Natural killer cell (primary cell): ENCODE measurements around the gene GSTM2. TPM values are rescaled to one million over a fixed set of nuclear protein-coding genes. Genes with fewer than 3 reads are reported as not detected.
"Not testable (repeated sequence)": the region's sequence is repeated elsewhere in the genome, so short reads cannot be mapped to it uniquely, and the experiment has no call there.

Experiments used
- ATAC-seq, 3 donors: fragments of 150-1000 bp in 2 of 3; fragments of 200-7000 bp in 1 of 3; cut with Tn5 transposase; 1 replicate in 1 of 3; 2 replicates in 2 of 3; pipeline ENCODE4 v1.10.0; 2021; ENCODE audit warnings: mild to moderate bottlenecking in 2 of 3, moderate library complexity in 2 of 3
- DNase-seq, 2 donors: peaks; one replicate each; pipeline versions ENCODE4 v3.0.0 to v3.0.0-alpha.2; 2013 to 2021; ENCODE audit warnings: mixed read lengths in 1 of 2
- H3K27ac ChIP-seq: one replicate; pipeline ENCODE4 v1.5.1; 2013; ENCODE audit warnings: mild to moderate bottlenecking, low read length
- H3K27me3 ChIP-seq: one replicate; pipeline ENCODE4 v1.6.1; 2013; ENCODE audit warnings: low read length; ENCODE audit not compliant: control insufficient read depth, insufficient read depth
- H3K36me3 ChIP-seq: one replicate; pipeline ENCODE4 v1.6.1; 2013; ENCODE audit warnings: low read length; ENCODE audit not compliant: control insufficient read depth, insufficient read depth
- H3K4me1 ChIP-seq: one replicate; pipeline ENCODE4 v1.6.1; 2013; ENCODE audit warnings: low read length; ENCODE audit not compliant: control insufficient read depth, insufficient read depth
- H3K4me3 ChIP-seq: one replicate; pipeline ENCODE4 v1.5.1; 2013; ENCODE audit warnings: low read length
- H3K9me3 ChIP-seq: one replicate; pipeline ENCODE4 v1.6.1; 2013; ENCODE audit warnings: low read length; ENCODE audit not compliant: control insufficient read depth, insufficient read depth
- H3K27ac Mint-ChIP-seq, 2 donors: one replicate each; pipeline ENCODE4 v1.8.0; 2022; ENCODE audit warnings: mild to moderate bottlenecking in 2 of 2, mixed read lengths in 2 of 2, moderate library complexity in 1 of 2
- H3K27me3 Mint-ChIP-seq, 2 donors: one replicate each; pipeline ENCODE4 v1.8.0; 2022; ENCODE audit warnings: low read depth in 2 of 2, mixed read lengths in 2 of 2
- H3K36me3 Mint-ChIP-seq: one replicate; pipeline ENCODE4 v1.8.0; 2022; ENCODE audit warnings: mixed read lengths
- H3K4me1 Mint-ChIP-seq, 2 donors: one replicate each; pipeline ENCODE4 v1.8.0; 2022; ENCODE audit warnings: mixed read lengths in 2 of 2
- H3K4me3 Mint-ChIP-seq: one replicate; pipeline ENCODE4 v1.8.0; 2022; ENCODE audit warnings: mild to moderate bottlenecking, moderate library complexity, mixed read lengths
- H3K9me3 Mint-ChIP-seq, 2 donors: one replicate each; pipeline ENCODE4 v1.8.0; 2022; ENCODE audit warnings: mixed read lengths in 2 of 2
- WGBS: methylation state at CpG from one replicate; pipeline ENCODE4 v1.1.7; 2013; ENCODE audit warnings: missing lambda C conversion rate; ENCODE audit not compliant: insufficient coverage; 5-methylcytosine and 5-hydroxymethylcytosine counted together
- intact Hi-C: fragments of 100-400 bp; cut with micrococcal nuclease; formaldehyde crosslinking; loops from one replicate; pipeline ENCODE4 v1.14.2; 2022
- total RNA-seq, 4 donors: library from RNA; stranded (reverse); fragments of 120-200 nt in 1 of 4; gene quantifications; one replicate each; pipeline versions ENCODE4 v1.2.3 to v1.2.4, GENCODE V29; 2013 to 2022
- TF ChIP-seq, protein P1 (sequence below): fragments of 200-600 bp; IDR thresholded peaks from one replicate; pipeline ENCODE4 v1.8.0; 2022; ENCODE audit warnings: antibody characterized with exemption

Gene GSTM2
- total RNA-seq, 3 donors from 2014 or later (not counting 1 experiment from before 2014, with no cell fraction given) = 142 to 315 (median 205) TPM

DNA sequence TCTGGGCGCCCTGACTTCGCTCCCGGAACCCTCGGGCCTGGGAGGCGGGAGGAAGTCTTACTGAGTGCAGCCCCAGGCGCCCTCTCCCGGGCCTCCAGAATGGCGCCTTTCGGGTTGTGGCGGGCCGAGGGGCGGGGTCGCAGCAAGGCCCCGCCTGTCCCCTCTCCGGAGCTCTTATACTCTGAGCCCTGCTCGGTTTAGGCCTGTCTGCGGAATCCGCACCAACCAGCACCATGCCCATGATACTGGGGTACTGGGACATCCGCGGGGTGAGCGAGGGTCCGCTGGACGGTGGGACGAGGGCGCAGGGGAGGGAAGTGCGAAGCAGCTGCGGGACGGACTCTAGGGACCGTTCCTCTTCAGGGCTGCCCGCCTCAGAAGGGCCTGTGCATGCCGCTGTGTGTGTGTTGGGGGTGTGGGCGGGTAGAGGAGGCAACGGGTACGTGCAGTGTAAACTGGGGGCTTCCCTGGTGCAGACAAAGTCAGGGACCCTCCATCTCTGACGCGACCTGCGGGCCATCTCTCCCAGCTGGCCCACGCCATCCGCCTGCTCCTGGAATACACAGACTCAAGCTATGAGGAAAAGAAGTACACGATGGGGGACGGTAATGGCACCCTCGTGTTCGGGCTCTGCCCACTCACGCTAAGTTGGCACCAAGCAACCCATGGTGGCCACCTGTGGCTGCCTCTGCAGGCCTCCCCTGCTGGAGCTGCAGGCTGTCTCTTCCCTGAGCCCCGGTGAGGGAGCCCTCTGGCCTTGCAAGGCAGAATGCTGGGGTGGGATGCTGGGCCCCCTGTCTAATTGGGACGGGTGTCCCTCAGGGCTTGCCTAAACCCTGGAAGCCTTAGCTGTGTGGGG, 20.0 kb downstream of the GSTM2 start, which contains the start of gene GSTM1:
Gene GSTM1 (plus strand): TSS at position 177 of the 859 bp plus-strand sequence. CDS start 57 bp downstream, at position 234.
- Histone ChIP-seq H3K9me3 (no peaks in the 10 kb centered on the region), H3K27ac (no peak within 1 kb of the TSS), H3K4me1 (peaks cover 9% of the 10 kb centered on the region), H3K36me3 (no peaks in the 10 kb centered on the region), H3K4me3 (no peak within 1 kb of the TSS), H3K27me3 (no peaks in the 10 kb centered on the region)
- DNase-seq (peak; percentile 79 to 83), ATAC-seq (peak in 2 of 3 donors; percentile 99)
- H3K27me3 Mint-ChIP-seq = no peaks in the 10 kb centered on the region
- peaks cover 0 to 4% of the 10 kb centered on the region in 2 donors for H3K9me3 Mint-ChIP-seq
- H3K4me3 Mint-ChIP-seq = no peak within 1 kb of the TSS
- H3K36me3 Mint-ChIP-seq = no peaks in the 10 kb centered on the region
- TF ChIP-seq, protein P1, sequence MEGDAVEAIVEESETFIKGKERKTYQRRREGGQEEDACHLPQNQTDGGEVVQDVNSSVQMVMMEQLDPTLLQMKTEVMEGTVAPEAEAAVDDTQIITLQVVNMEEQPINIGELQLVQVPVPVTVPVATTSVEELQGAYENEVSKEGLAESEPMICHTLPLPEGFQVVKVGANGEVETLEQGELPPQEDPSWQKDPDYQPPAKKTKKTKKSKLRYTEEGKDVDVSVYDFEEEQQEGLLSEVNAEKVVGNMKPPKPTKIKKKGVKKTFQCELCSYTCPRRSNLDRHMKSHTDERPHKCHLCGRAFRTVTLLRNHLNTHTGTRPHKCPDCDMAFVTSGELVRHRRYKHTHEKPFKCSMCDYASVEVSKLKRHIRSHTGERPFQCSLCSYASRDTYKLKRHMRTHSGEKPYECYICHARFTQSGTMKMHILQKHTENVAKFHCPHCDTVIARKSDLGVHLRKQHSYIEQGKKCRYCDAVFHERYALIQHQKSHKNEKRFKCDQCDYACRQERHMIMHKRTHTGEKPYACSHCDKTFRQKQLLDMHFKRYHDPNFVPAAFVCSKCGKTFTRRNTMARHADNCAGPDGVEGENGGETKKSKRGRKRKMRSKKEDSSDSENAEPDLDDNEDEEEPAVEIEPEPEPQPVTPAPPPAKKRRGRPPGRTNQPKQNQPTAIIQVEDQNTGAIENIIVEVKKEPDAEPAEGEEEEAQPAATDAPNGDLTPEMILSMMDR = peak; percentile 50
- H3K4me1 Mint-ChIP-seq = peaks cover 0 to 17% of the 10 kb centered on the region in 2 donors
- intact Hi-C loops = loop anchor here (2.0 kb wide), 1 partner anchor 45 kb away; no protein-coding TSS in a partner anchor
- no CpG with 5 or more reads among the region's 46 CpGs for WGBS
- peak within 1 kb of the TSS in 1 of 2 donors; percentile 92 for H3K27ac Mint-ChIP-seq

GRCh38 chr1:109689844-109690405, 22.1 kb downstream of the GSTM2 start:
- H3K27me3 Mint-ChIP-seq = no peaks in the 10 kb centered on the region
- H3K36me3 Mint-ChIP-seq = no peaks in the 10 kb centered on the region
- H3K27ac ChIP-seq = no peak overlapping the region
- DNase-seq (no peak), ATAC-seq (no peak)
- H3K9me3 Mint-ChIP-seq = peaks cover 0 to 2% of the 10 kb centered on the region in 2 donors
- H3K4me1 Mint-ChIP-seq = peaks cover 0 to 17% of the 10 kb centered on the region in 2 donors
- H3K27me3 ChIP-seq = no peaks in the 10 kb centered on the region
- no peaks in the 10 kb centered on the region for H3K9me3 ChIP-seq
- TF ChIP-seq, protein P1 = no peak
- no CpG with 5 or more reads among the region's 6 CpGs for WGBS
- no peak overlapping the region for H3K27ac Mint-ChIP-seq
- H3K4me3 ChIP-seq = no peak overlapping the region
- no peaks in the 10 kb centered on the region for H3K36me3 ChIP-seq
- intact Hi-C loops = no loop called here
- H3K4me1 ChIP-seq = peaks cover 9% of the 10 kb centered on the region
- H3K4me3 Mint-ChIP-seq = no peak overlapping the region

DNA sequence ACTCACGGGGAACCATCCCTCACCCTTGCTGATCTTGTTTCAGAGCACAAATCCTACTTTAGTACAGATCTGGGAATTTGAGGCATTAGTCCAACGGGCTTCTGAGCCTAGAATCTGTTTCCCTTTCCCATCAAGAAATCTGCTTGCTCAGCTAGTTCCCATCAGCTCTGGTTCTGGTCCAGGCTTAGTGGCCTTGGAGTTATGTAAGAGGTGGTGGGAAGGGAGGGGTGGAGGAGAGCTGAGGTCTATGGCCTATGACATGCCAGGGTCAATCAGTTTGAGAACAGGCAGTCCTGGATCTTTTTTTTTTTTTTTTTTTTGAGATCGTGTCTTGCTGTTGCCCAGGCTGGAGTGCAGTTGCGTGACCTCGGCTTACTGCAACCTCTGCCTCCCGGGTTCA, 23.9 kb downstream of the GSTM2 start:
- no peak overlapping the region for H3K27ac ChIP-seq
- TF ChIP-seq, protein P1 = no peak
- H3K27me3 Mint-ChIP-seq = no peaks in the 10 kb centered on the region
- no peak overlapping the region for H3K27ac Mint-ChIP-seq
- H3K27me3 ChIP-seq = no peaks in the 10 kb centered on the region
- H3K4me1 Mint-ChIP-seq = peaks cover 0 to 17% of the 10 kb centered on the region in 2 donors
- no peaks in the 10 kb centered on the region for H3K9me3 ChIP-seq
- no peaks in the 10 kb centered on the region for H3K9me3 Mint-ChIP-seq
- no CpG with 5 or more reads among the region's 6 CpGs for WGBS
- DNase-seq (no peak), ATAC-seq (no peak)
- intact Hi-C loops = no loop called here
- peaks cover 9% of the 10 kb centered on the region for H3K4me1 ChIP-seq
- H3K4me3 Mint-ChIP-seq = no peak overlapping the region
- no peaks in the 10 kb centered on the region for H3K36me3 Mint-ChIP-seq
- H3K4me3 ChIP-seq = no peak overlapping the region
- no peaks in the 10 kb centered on the region for H3K36me3 ChIP-seq

DNA sequence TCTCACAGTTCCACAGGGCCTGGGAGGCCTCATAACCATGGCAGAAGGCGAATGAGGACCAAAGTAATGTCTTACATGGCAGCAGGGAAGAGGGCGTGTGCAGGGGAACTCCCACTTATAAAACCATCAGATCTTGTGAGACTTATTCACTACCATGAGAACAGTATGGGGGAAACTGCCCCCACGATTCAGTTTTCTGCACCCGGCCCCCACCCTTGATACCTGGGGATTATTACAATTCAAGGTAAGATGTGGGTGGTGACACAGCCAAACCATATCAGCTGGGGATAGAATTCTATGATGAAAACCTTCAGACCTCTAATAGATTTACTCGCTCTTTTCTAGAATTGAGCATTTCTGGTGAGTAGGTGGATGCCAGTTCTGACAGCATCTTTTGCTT, 26.5 kb downstream of the GSTM2 start:
- H3K36me3 ChIP-seq, H3K4me1 Mint-ChIP-seq, H3K9me3 ChIP-seq, H3K36me3 Mint-ChIP-seq, H3K27ac ChIP-seq, H3K27ac Mint-ChIP-seq, H3K27me3 ChIP-seq, H3K27me3 Mint-ChIP-seq, H3K4me3 Mint-ChIP-seq, DNase-seq, H3K4me3 ChIP-seq, intact Hi-C loops, H3K9me3 Mint-ChIP-seq, ATAC-seq, H3K4me1 ChIP-seq: not testable (repeated sequence)
- no CpG with 5 or more reads among the region's 5 CpGs for WGBS

DNA sequence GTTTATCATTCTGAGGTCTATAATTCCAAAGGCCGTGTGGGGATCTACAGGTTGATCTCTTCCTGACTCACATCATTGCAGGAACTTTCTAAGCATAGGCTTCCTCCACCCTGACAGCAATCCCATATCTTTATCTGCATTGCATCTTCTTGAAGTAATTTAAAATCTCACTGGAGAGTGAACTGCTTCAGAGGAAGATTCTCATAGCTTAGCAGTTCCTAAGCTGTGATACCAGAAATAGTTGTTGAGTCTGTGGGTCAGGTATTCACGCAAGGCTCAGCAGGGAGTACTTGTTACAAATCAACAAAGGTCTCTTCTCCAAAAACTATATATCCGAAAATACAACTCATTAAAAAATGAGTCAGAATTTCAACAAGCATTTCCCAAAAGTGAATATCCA, 27.3 kb downstream of the GSTM2 start:
- H3K27me3 Mint-ChIP-seq, H3K9me3 Mint-ChIP-seq, DNase-seq, H3K4me1 Mint-ChIP-seq, H3K27ac ChIP-seq, H3K36me3 ChIP-seq, H3K27ac Mint-ChIP-seq, H3K4me3 Mint-ChIP-seq, H3K9me3 ChIP-seq, intact Hi-C loops, H3K27me3 ChIP-seq, ATAC-seq, H3K4me3 ChIP-seq, H3K4me1 ChIP-seq, H3K36me3 Mint-ChIP-seq: not testable (repeated sequence)
- WGBS = no CpG with 5 or more reads among the region's 3 CpGs
